Kidney glomerular epithelial cell (primary cell): ENCODE data around the gene MYO5A.

Experiments used
- DNase-seq: peaks from one replicate; lab custom pipeline; 2025; lab: John Stamatoyannopoulos, UW

The MYO5A gene

DNA sequence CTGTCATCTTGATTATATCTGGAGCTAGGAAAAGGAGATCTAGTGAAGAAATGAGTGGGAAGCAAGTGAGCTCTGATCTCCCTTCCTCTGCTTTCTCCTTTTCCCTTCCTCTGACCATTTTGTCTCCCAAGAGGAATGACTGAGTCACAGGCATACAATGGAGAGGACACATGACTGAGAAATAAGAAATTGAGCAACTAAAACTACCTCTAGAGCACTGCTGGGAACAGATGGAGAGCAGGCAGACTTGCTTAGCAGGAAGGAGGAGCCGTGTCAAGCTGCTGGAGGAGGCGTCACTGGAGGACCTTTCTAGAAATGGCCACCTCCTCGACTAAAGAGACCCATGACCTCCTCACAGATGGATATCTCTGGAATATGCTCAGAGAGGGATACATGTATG lies 166.2 kb downstream of the MYO5A start:
- DNase-seq = no peak

DNA sequence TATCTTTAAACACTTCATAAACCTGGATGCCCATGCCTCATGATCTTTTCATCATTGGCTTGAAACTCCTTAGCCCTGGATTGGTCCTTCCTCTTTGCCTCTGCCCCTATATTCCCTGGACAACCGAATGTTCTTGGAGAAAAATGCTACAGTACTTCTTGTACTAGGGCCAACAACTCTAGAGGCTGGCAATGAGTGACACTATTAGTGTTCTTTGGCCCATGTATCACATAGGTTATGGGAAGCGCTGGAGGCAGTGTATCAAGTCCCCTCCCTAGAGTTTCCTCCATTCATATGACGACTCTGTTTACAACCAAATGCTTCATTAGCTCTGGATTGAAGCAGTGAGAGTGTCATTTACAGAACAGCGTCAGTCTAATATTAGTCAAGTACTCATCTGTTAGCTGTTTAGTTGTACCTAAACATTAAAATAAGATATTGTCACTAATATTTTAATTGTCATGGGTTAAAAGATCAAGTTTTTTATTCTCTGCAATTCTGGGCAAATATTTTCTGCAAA lies 166.6 kb downstream of the MYO5A start:
- no peak for DNase-seq

DNA sequence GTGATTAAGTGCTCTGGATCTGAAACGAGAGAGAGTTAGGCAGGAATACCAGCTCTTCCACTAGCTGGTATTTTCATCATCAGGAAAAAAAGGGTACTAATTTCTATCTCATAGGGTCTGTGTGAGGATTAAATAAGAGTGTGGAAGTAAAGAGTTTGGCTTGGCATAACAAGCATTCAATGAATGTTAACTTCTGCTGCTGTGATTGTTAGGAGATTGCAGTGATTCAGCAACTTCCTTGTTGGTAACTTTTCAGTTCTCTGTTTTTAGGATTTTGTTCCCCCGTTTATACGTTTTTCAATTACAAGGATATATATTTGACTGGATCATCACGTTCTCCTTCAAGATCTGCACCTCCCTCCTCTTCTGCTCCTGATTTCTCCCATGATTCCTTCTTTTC lies 167.2 kb downstream of the MYO5A start:
- no peak for DNase-seq

DNA sequence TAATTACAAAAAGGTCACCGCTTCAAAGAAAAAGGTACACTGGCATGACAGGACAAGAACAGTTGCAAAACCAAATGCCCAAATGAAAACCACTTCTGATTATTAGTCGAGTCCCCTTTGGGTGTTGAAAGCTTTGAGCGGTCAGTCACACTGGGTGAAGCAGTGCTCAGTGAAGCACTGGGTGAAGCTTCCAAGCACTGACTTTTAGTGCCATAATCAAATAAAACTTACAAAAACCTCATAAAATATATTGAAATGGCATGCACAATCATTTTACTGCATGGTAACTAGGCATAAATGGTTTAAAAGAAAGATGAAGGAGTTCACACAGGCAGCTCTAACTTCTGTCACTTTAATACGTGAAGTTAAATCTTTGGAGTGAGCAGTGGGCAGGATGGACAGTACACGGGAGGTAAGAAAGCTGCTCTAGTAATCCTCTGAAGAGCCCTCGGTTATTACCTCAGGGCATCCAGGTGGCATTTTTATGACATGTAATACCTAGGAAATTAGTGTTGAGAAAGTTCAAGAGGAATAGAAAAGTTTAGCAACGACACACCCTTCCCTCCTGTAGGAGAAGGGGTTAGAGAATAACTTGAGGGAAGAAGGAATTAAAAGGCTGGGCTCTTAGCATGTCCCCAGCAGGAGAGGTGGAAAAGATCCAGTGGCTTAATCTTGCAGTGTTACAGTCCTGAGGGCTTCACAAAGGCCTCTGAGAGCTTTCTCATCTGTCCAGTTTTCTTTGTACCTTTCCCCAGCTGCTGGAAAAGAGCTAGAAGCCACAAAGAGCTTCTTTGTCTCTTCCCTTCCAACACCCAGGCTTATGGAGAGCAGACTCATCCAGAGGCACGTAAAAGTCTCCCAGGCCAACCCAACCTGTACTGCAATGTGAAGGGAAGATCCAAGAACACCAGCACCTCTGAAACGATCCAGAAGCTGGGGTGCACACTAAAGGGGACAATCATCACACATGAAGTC lies 168.2 kb downstream of the MYO5A start:
- DNase-seq = no peak

DNA sequence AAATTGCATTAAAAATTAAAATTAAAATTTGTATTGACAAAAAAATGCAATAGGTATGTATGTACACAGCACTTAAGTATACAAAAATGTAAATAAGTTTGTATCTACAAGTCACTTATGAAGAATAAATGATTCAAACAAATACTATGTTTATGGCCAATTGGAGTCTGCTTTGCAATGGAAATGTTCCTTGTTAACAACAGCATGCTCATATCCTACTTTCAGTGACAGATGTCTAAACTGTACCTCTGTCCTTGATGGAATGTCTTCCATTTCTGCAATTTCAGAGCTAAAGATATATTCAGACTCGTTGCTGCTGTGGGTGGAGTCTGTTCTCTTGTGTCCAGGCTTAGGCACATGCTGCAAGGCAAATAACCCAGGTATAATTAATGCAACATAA lies 169.0 kb downstream of the MYO5A start:
- no peak for DNase-seq

DNA sequence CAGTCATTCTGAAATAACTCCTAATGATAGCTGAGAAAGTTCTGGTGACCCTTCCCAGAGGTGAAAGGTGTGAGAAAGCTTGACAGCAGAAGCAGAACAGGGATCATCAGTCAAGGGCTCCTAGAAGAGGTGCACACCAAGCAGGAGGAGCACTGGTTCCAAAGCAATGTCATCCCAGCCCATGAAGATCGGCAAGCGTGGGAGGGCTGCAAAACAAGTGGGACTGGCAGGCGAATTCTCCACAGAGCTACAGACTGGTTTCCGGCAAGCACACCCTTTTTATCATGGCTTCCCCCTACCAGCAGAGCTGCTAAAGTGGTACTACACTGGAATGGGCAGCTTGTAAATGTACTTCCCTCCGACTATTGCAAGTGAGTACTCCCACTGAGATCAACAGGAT lies 170.7 kb downstream of the MYO5A start:
- DNase-seq = no peak

DNA sequence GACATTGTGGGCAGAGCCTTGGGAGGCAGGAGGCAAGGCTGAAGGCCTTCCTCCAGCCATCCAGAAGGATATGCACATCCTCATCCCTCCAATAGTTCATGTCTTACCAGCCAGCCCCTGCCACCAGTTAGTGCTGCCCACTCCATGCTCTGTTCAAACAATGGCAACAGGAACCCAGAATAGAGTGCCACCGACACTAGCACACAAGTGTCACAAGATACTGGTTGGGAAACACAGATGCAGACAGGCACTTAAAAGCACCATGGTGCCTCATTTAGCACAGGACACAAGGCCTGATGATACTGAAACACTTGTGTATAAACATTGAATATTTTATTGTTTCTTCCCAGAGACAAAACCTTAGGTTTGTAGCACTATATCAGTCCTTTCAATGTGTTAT lies 176.6 kb downstream of the MYO5A start:
- DNase-seq = no peak

DNA sequence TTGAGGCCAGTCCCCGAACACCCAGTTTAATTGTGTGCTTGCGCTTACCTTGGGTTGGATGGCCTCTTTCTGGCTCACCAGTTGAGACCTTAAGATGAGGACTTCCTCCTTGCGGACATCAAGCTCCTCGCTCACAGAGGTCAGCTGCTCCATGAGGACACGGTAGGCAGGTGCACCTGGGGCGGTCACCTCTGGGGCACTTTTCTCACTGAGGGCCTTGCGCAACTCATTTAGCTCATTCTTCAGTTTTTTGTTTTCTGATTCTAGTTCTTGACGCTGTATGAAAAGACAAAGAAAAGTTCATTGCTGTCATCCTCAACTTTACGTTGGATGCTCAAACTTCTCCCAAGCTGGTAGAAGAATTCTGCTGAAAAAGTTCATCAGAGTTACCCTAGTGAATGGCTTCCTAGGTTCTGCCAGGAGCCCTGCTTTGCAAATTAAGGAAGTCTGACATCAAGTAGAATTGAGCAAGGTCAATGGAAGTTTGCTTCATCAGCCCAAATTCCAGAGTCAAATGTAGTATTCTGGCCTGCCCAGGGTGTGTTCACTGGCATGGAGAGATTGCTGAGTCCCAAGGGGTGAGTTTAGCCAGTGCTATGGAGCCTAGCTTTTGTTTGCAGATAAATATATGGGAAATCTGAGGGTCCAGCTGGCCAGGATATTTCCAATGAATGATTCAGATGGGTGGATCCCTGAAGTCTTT lies 177.3 kb downstream of the MYO5A start:
- DNase-seq = no peak

DNA sequence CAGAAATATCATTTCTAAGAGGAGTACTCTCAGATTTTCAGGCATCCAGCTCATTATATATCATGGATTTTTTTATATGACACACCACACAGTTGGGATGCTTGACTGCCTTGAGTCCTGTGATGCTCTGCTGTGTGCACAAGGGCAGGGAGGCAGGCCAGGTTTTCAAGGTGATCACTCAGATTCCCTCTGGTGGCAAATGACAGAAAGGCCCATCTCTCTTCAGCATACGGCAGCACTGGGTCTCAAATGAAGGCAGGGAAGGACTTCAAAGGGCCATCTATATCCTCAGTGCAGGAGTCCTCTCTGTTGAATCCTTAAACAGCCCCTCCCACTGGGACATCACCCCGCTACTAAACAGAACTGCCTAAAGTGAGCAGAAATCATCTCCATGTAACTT lies 178.3 kb downstream of the MYO5A start:
- DNase-seq = no peak

DNA sequence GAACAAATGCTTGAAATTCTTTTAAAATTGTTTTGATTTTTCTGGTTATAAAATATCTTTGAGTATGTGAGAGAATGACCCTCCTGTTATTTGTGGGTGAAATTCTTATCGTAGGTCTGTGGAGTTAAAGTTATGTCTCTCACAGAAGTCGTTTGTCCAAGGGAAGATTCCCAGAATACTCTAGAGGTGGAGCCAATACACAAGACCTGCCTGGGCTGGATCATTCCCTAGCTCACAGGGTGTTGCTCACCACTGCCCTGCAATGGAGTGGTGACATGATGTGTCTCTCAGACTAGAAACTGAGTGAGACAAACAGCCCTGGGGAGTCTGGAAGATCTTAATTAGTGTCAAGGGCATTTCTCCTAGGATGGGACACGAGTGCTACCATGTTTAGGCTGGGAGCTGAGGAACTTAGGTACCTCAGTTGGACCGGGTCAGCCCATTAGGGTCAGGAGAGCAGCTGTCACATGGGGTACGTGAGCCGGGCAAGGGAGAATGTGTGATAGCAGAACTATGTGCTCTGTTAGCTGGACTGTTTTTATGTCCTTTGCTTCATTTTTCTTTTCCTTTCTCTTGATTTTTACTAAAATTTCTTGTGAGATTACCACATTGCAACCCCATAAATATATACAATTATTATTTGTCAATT lies 179.5 kb downstream of the MYO5A start:
- DNase-seq = no peak

DNA sequence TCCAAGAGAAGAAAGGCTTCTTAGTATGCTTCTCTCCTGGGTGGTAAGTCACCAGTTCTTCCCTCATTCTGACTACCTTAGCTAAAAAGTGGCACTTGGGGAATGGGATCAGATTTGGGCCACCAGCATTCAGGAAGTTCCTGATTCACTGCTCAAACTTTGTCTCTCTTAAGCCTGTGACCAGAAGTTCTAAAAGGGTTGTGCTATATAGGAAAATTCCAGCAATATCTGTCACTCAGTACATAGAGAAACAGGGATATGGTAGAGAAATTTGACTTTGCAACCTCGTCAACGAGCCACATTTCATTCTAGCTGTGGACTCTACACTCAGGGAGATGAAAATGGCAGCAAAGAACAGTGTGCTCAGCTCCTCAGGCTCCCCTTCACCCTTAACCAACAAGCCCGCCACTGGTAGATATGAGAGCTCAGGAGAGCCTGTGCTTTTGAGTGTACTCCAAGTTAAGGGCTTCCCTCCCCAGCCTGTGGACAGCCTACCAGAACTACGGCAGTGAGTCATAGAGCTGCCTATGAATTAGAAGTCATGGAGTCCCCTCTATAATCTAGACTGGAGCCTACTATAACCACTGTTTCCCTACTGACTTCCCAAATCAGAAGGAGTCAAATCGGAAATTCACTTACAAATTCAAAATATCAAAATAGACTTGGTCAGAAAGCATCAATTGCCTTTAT lies 180.5 kb downstream of the MYO5A start:
- no peak for DNase-seq

DNA sequence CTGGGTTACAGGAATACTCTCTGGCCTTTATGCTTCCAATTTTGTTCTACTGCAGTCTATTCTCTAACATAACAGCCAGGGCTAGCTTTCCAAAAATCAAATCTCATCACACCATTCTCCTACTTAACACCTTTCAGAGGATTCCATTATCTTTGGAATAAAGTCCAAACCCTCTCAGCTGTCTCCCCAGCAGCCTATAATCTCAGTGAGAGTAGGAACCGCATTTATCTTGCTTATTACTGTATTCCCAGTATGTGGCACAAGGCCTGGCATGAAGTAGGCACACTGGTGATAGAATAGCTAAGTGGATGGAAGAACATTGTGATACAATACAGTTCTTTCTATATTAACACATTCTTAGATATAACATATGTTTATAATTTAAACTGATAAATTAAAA lies 184.1 kb downstream of the MYO5A start:
- DNase-seq = no peak

DNA sequence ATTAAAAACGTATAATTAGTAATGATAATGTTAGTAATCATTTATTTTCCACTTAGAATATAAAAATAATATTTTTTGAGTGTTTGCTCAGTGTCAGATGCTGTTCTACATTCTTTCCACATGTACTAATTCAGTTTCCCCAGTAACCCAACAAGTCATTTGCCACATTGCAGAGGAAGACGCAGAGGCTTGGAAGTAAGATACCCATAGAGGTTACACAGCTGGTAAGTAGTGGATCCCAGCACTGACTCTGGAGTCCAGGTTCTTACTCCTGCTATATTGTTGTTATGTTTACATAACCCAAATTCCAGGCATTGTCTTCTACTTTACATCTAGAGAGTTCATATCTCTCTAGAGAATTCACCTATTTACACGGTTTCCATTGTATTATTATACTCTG lies 184.8 kb downstream of the MYO5A start:
- no peak for DNase-seq

DNA sequence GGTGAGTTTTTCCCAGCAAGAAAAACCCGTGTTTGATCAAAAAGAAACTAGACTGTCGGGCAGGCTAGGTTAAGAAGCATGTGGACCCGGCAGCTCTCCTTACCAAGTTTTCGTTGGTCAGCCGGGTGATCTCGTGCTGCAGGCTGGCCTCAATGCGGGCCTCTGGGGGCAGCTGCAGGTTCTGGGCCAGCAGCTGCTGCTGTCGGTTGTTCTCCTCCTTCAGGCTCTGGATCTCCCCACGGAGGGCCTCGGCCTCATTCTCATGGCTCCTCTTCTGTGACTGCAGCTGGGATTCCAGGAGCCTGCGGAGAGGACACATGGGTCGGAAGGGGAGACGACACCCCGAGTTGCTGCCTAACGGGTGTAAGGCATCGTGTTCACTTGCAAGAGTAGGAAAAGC lies 188.6 kb downstream of the MYO5A start:
- DNase-seq = no peak

DNA sequence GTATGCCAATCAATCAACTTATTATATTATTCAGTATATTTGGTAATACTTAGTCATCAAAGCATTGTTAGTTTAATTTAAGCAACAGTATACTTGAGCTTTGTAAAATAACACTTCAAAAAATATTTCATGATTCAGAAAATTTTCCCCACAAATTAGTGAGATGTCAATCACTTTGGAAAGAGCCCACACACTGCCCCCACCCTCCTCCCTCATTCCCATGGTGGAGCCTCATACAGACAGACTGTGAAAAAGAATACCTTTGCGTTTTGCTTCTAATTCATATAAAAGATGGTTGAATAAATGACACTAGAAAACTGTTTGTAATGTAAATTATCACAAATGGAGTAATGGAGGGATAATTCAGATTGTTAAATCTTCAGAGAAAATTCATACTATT lies 189.8 kb downstream of the MYO5A start:
- DNase-seq = no peak

DNA sequence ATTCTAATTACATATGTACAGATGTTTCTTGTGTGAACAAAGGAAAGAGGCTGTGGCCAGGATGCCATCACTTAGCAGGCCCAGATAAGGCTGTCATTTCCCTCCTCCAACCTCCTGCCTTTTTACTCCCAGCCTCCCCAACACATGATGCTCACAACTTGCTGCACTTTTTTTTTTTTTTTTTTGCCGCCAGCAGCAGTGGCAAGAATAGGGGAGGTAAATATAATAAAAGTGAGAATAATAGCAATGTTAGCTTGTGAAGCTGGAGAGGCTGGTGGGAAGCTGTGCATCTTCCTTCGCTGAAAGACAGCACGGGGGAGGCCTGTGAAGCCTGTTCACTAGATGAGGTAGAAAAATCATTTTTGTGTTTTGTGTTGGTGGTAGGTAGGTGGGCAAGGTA lies 190.6 kb downstream of the MYO5A start:
- DNase-seq = no peak

DNA sequence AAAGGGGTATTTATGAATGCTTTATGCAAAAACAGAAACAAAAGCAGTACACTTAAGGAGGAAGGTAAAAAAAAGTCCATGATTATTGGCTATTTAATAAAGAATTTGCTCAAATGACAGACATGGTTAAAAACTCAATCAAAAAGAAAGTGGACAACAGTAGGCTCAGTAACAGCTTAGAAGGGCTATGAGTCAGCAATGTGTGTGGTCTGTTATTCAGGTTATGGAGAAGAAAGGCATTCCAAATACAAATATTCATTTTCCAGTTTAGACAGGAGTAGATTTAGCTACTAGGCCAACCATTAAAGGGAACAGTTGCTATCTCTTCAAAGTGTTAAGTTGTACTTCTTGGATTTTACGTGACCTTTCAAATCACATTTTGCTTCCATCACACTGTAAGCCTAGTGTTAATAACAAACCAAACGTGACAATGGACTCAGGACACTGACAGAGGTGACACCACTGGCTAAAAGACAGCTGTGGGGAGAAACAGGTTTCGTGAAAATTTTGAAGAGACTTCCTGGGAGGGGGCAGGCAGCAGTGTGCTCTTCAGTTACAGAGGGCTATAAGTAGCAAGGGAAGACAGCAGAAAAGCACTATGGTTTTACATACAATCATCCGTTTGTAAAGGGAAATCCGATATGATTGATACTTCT lies 191.4 kb downstream of the MYO5A start:
- peak; percentile 78 for DNase-seq

DNA sequence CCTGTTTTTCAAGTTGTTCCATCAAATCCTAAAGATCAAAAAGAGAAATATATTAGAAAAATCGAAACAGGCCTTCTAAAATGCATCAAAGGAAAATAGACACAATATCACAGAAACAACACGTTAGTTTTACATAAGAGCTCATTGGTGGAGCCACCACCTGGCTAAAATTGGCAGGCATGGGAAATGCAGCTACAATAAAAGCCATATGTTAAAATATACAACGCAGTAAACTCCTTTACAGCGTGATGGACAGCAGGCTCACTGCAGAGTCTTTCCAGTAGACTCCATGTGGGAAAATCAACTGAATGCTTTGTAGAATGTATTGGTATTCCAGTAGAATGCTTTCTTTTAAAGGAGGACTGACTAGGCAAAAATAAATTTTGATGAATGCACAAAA lies 192.2 kb downstream of the MYO5A start:
- no peak for DNase-seq

DNA sequence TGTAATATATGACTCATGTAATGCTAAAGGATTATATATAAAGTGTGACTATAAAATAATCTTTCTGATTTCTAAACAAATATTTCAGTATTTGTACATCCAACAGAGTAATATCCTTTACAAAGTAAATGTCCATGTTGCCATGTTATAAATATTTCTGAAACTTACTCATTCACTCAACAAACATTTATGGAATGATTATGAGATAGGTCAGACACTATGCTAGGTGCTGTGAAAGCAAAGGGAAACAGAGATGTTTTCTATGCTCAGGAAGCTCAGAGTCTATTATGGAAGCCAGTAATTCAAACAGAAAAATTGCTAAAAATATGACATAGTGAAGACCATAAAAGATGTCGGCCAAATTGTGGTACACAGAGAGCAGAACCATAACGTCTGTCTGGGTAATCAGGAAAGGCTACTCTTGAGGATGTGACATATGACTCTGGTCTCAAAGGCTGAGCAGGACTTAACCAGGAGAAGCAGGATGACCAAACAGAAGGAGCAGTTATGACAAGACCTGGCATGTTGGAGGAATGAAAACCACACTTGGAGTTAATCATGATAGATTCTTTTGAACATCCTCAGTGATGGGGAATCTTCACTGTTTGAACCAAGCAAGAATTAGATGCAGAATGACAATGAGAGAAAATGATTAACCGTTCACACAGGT lies 194.1 kb downstream of the MYO5A start:
- DNase-seq = no peak

DNA sequence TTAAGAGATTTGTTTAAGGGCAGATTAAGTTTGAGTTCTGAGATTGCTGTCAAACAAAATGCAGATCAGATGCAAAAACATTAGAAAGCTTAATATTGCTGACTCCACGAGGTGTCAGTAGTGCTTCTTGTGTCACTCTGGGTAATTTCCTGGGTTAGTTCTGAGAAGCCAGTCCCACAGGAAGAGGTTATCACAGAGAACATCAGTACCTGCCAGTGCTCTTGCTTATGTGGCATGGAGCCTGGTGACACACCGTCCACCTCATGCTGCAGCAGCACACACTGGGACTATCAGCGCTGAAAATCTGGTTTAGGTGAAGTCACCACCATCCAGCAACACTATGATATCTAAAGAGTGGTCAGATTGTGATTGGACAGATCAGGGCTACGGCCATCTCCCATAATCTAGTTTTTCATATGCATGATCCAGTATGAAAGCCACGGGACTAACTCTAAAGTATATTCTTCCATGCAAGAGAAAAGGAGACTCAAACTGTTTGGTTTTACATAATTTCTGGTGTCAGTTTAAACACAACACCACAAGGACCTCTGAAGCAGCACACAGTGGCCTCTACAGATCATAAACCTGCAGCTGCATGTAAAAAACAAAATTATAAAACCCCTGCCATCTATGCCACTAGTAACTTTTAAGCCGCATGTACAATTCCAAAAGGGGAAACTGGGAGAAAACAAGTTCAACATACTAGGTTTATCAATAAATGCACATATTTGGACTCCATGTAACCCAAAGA lies 197.0 kb downstream of the MYO5A start:
- peak; percentile 31 for DNase-seq
